H9 (cell line): Measurements from ENCODE around the gene DLG2. TPM values are rescaled to one million over a fixed set of nuclear protein-coding genes. Genes with fewer than 3 reads are reported as not detected.

ENCODE experiments used
- DNase-seq: peaks from one replicate; pipeline ENCODE4 v3.0.0-alpha.2; 2017
- H2AFZ ChIP-seq: one replicate; pipeline ENCODE4 v1.6.1; 2013; ENCODE audit warnings: mild to moderate bottlenecking, low read length, control low read depth, moderate library complexity
- H2AK5ac ChIP-seq: 2 replicates; pipeline ENCODE4 v1.6.1; 2013; ENCODE audit warnings: low read length, control low read depth, mixed read lengths; ENCODE audit not compliant: insufficient read length
- H2BK120ac ChIP-seq: one replicate; pipeline ENCODE4 v1.6.1; 2013; ENCODE audit warnings: low read depth, mild to moderate bottlenecking, low read length, control low read depth, inconsistent platforms; ENCODE audit not compliant: poor library complexity, severe bottlenecking
- H2BK12ac ChIP-seq: 2 replicates; pipeline ENCODE4 v1.6.1; 2013; ENCODE audit warnings: low read length, control low read depth, mixed read lengths, low read depth; ENCODE audit not compliant: insufficient read length
- H2BK15ac ChIP-seq: 2 replicates; pipeline ENCODE4 v1.6.1; 2013; ENCODE audit warnings: low read depth, low read length, control low read depth
- H2BK20ac ChIP-seq: one replicate; pipeline ENCODE4 v1.6.1; 2013; ENCODE audit warnings: low read depth, mild to moderate bottlenecking, low read length, control low read depth, inconsistent platforms; ENCODE audit not compliant: poor library complexity, severe bottlenecking
- H2BK5ac ChIP-seq: 2 replicates; pipeline ENCODE4 v1.6.1; 2013; ENCODE audit warnings: low read length, control low read depth, mixed read lengths; ENCODE audit not compliant: insufficient read length
- H3K14ac ChIP-seq: 2 replicates; pipeline ENCODE4 v1.6.1; 2013; ENCODE audit warnings: low read length, control low read depth; ENCODE audit not compliant: insufficient read depth
- H3K18ac ChIP-seq: 2 replicates; pipeline ENCODE4 v1.6.1; 2013; ENCODE audit warnings: low read depth, mild to moderate bottlenecking, mixed read lengths, low read length, control low read depth; ENCODE audit not compliant: insufficient read length
- H3K23ac ChIP-seq: 2 replicates; pipeline ENCODE4 v1.6.1; 2013; ENCODE audit warnings: low read length, control low read depth, mixed read lengths, low read depth; ENCODE audit not compliant: insufficient read length
- H3K23me2 ChIP-seq: 2 replicates; pipeline ENCODE4 v1.6.1; 2013; ENCODE audit warnings: low read depth, mild to moderate bottlenecking, mixed read lengths, low read length, control low read depth; ENCODE audit not compliant: insufficient read length, poor library complexity, severe bottlenecking
- H3K27ac ChIP-seq: 2 replicates; pipeline ENCODE4 v1.5.1; 2013; ENCODE audit warnings: low read length, control low read depth, mixed read lengths, low read depth; ENCODE audit not compliant: insufficient read length
- H3K27me3 ChIP-seq: 2 replicates; pipeline ENCODE4 v1.6.1; 2013; ENCODE audit warnings: low read length, control low read depth, inconsistent platforms; ENCODE audit not compliant: insufficient read depth
- H3K4ac ChIP-seq: 2 replicates; pipeline ENCODE4 v1.6.1; 2013; ENCODE audit warnings: low read depth, mild to moderate bottlenecking, control low read depth, inconsistent platforms, low read length, moderate library complexity
- H3K4me1 ChIP-seq: 2 replicates; pipeline ENCODE4 v1.6.1; 2013; ENCODE audit warnings: low read length, control low read depth, inconsistent platforms; ENCODE audit not compliant: insufficient read depth
- H3K4me2 ChIP-seq: 2 replicates; pipeline ENCODE4 v1.6.1; 2013; ENCODE audit warnings: low read length, control low read depth, mixed read lengths; ENCODE audit not compliant: insufficient read length, insufficient read depth
- H3K56ac ChIP-seq: 2 replicates; pipeline ENCODE4 v1.6.1; 2013; ENCODE audit warnings: low read depth, mild to moderate bottlenecking, mixed read lengths, low read length, control low read depth; ENCODE audit not compliant: insufficient read length
- H3K79me1 ChIP-seq: 2 replicates; pipeline ENCODE4 v1.6.1; 2013; ENCODE audit warnings: low read depth, mild to moderate bottlenecking, moderate library complexity, low read length, control low read depth, inconsistent platforms; ENCODE audit not compliant: insufficient read depth, poor library complexity, severe bottlenecking
- H3K79me2 ChIP-seq: 2 replicates; pipeline ENCODE4 v1.6.1; 2013; ENCODE audit warnings: low read length, control low read depth, inconsistent platforms; ENCODE audit not compliant: insufficient read depth
- H3K9ac ChIP-seq: 2 replicates; pipeline ENCODE4 v1.6.1; 2013; ENCODE audit warnings: low read length, control low read depth, mixed read lengths; ENCODE audit not compliant: insufficient read length; ENCODE audit errors: extremely low read depth
- H3K9me3 ChIP-seq: one replicate; pipeline ENCODE4 v1.6.1; 2013; ENCODE audit warnings: low read depth, low read length, inconsistent platforms; ENCODE audit not compliant: control insufficient read depth
- H3T11ph ChIP-seq: one replicate; pipeline ENCODE4 v1.6.1; 2013; ENCODE audit warnings: mild to moderate bottlenecking, low read length, control low read depth, inconsistent platforms
- H4K20me1 ChIP-seq: one replicate; pipeline ENCODE4 v1.6.1; 2013; ENCODE audit not compliant: control insufficient read depth, insufficient read length, insufficient read depth
- H4K5ac ChIP-seq: 2 replicates; pipeline ENCODE4 v1.6.1; 2013; ENCODE audit warnings: low read depth, mild to moderate bottlenecking, mixed read lengths, low read length, control low read depth; ENCODE audit not compliant: insufficient read length
- H4K8ac ChIP-seq: replicated peaks from 2 replicates; pipeline ENCODE4 v1.6.1; 2013; ENCODE audit warnings: low read length, control low read depth, mixed read lengths, low read depth; ENCODE audit not compliant: insufficient read length
- H4K91ac ChIP-seq: 2 replicates; pipeline ENCODE4 v1.6.1; 2013; ENCODE audit warnings: low read depth, mild to moderate bottlenecking, moderate library complexity, mixed read lengths, low read length, control low read depth; ENCODE audit not compliant: insufficient read length
- H3K27ac Mint-ChIP-seq, 3 experiments: 2 replicates in 2 of 3; 3 replicates in 1 of 3; pipeline ENCODE4 v1.8.0; 2020 to 2021; ENCODE audit warnings: mixed read lengths in 3 of 3, mild to moderate bottlenecking in 1 of 3, moderate library complexity in 1 of 3
- H3K27me3 Mint-ChIP-seq: 2 replicates; pipeline ENCODE4 v1.8.0; 2021; ENCODE audit warnings: low read depth, mild to moderate bottlenecking, moderate library complexity, mixed read lengths
- H3K36me3 Mint-ChIP-seq, 3 experiments: 2 replicates in 2 of 3; 3 replicates in 1 of 3; pipeline ENCODE4 v1.8.0; 2020 to 2021; ENCODE audit warnings: low read depth in 3 of 3, mixed read lengths in 3 of 3; ENCODE audit not compliant: insufficient read depth in 1 of 3
- H3K4me1 Mint-ChIP-seq, 2 experiments: 2 replicates each; pipeline ENCODE4 v1.8.0; 2020; ENCODE audit warnings: mixed read lengths in 2 of 2
- H3K4me3 Mint-ChIP-seq, 2 experiments: 2 replicates in 1 of 2; 3 replicates in 1 of 2; pipeline ENCODE4 v1.8.0; 2020 to 2021; ENCODE audit warnings: mild to moderate bottlenecking in 2 of 2, mixed read lengths in 2 of 2, moderate library complexity in 1 of 2
- H3K9me3 Mint-ChIP-seq, 2 experiments: 2 replicates in 1 of 2; 3 replicates in 1 of 2; pipeline ENCODE4 v1.8.0; 2020; ENCODE audit warnings: mild to moderate bottlenecking in 2 of 2, mixed read lengths in 2 of 2, moderate library complexity in 1 of 2
- WGBS: extraction: QIAGEN DNeasy Blood & Tissue Kit; methylation state at CpG from one replicate; pipeline ENCODE4 v1.1.7; 2013; ENCODE audit warnings: missing lambda C conversion rate, low lambda C conversion rate, mixed read lengths; ENCODE audit not compliant: insufficient read length; ENCODE audit errors: extremely low coverage; 5-methylcytosine and 5-hydroxymethylcytosine counted together
- total RNA-seq: library from RNA; stranded (reverse); gene quantifications from 2 replicates; pipeline ENCODE4 v1.2.1, GENCODE V29; 2021
- TF ChIP-seq, protein P1 (sequence below): fragments of 200-600 bp; sonication (generic); conservative IDR thresholded peaks from 3 replicates; pipeline ENCODE4 v1.8.0; 2021; ENCODE audit warnings: antibody characterized with exemption, mild to moderate bottlenecking

Gene DLG2
- total RNA-seq, 1 experiment from 2014 or later, result 8.0 TPM

DNA sequence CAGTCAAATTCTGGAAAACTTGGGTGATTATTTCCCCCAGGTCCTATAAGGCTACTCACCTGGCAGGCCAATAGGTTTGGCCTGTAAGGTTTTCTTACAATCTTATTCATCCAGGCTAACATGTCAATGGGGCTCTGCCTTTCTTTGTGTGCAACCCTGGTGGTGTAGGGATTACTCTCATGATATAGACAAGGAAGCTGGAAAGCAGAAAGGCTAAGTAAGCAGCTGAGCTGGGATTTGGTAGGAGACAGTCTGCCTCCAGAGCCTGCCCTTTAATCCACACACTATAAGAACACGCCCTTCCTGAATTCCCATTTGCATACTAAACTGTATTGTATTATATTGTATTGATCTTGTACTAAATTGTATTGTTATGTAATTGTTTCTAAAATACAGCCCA lies 1967.7 kb downstream of the DLG2 start:
- peaks cover 7 to 14% of the 10 kb centered on the region in 2 experiments for H3K4me1 Mint-ChIP-seq
- Histone ChIP-seq H3K4ac (no peak overlapping the region), H4K5ac (no peak overlapping the region), H3K23me2 (no peaks in the 10 kb centered on the region), H4K8ac (no peak overlapping the region), H3K4me2 (no peak overlapping the region), H2BK5ac (no peak overlapping the region), H3K79me2 (no peaks in the 10 kb centered on the region), H4K20me1 (no peaks in the 10 kb centered on the region), H3K14ac (no peak overlapping the region), H2AK5ac (no peak overlapping the region), H3K27ac (no peak overlapping the region), H2AFZ (no peak overlapping the region), H3K18ac (no peak overlapping the region), H3K27me3 (no peaks in the 10 kb centered on the region), H3T11ph (no peak overlapping the region), H2BK120ac (no peak overlapping the region), H2BK12ac (no peak overlapping the region), H3K79me1 (no peaks in the 10 kb centered on the region), H3K56ac (no peak overlapping the region), H2BK20ac (no peak overlapping the region), H3K9ac (no peak overlapping the region), H3K23ac (no peak overlapping the region), H3K9me3 (no peaks in the 10 kb centered on the region), H4K91ac (no peak overlapping the region), H3K4me1 (no peaks in the 10 kb centered on the region), H2BK15ac (no peak overlapping the region)
- H3K4me3 Mint-ChIP-seq, result no peak overlapping the region
- no peaks in the 10 kb centered on the region for H3K9me3 Mint-ChIP-seq
- H3K36me3 Mint-ChIP-seq, result no peaks in the 10 kb centered on the region
- no peaks in the 10 kb centered on the region for H3K27me3 Mint-ChIP-seq
- H3K27ac Mint-ChIP-seq, result no peak overlapping the region
- DNase-seq, result no peak
- TF ChIP-seq, protein P1, sequence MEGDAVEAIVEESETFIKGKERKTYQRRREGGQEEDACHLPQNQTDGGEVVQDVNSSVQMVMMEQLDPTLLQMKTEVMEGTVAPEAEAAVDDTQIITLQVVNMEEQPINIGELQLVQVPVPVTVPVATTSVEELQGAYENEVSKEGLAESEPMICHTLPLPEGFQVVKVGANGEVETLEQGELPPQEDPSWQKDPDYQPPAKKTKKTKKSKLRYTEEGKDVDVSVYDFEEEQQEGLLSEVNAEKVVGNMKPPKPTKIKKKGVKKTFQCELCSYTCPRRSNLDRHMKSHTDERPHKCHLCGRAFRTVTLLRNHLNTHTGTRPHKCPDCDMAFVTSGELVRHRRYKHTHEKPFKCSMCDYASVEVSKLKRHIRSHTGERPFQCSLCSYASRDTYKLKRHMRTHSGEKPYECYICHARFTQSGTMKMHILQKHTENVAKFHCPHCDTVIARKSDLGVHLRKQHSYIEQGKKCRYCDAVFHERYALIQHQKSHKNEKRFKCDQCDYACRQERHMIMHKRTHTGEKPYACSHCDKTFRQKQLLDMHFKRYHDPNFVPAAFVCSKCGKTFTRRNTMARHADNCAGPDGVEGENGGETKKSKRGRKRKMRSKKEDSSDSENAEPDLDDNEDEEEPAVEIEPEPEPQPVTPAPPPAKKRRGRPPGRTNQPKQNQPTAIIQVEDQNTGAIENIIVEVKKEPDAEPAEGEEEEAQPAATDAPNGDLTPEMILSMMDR, result no peak
- WGBS, result no CpG with 5 or more reads among the region's 1 CpG
